IMR-90 (cell line): ENCODE measurements around the gene KCNMB2. TPM values are rescaled to one million over a fixed set of nuclear protein-coding genes. Genes with fewer than 3 reads are reported as not detected.

Experiments used
- ATAC-seq: fragments of 200-7000 bp; cut with Tn5 transposase; 2 replicates; pipeline ENCODE4 v1.9.1; 2020; ENCODE audit warnings: low read depth, mild to moderate bottlenecking, moderate library complexity
- BruUV-seq: library from RNA; stranded (reverse); fragments of 400-500 nt; replicated peaks from 2 replicates; lab custom pipeline; 2021; lab: Mats Ljungman, UMichigan
- CTCF ChIA-PET: fragments of 300-600 bp; formaldehyde crosslinking; extraction: SDS; loops from one replicate; lab custom pipeline; 2021; ENCODE audit warnings: antibody characterized with exemption; lab: Yijun Ruan, JAX
- POLR2A ChIA-PET: fragments of 300-600 bp; sonication (Branson Sonifier 250); formaldehyde crosslinking; loops from one replicate; lab custom pipeline; 2022; ENCODE audit warnings: antibody characterized with exemption; ENCODE audit not compliant: unreplicated experiment; lab: Charles Lee
- DNase-seq: peaks from one replicate; pipeline ENCODE4 v3.0.0; 2013
- H2AFZ ChIP-seq: replicated peaks from 2 replicates; pipeline ENCODE3; 2013; ENCODE audit warnings: low read length, mild to moderate bottlenecking; ENCODE audit not compliant: poor library complexity
- H2AK5ac ChIP-seq: 2 replicates; pipeline ENCODE4 v1.6.1; 2013; ENCODE audit warnings: low read depth, low read length, inconsistent platforms
- H2AK9ac ChIP-seq: replicated peaks from 2 replicates; pipeline ENCODE3; 2013; ENCODE audit warnings: mild to moderate bottlenecking, low read depth, low read length, moderate library complexity; ENCODE audit not compliant: poor library complexity
- H2BK120ac ChIP-seq: 2 replicates; pipeline ENCODE4 v1.6.1; 2013; ENCODE audit warnings: low read depth, low read length, inconsistent platforms
- H2BK15ac ChIP-seq: 3 replicates; pipeline ENCODE4 v1.6.1; 2013; ENCODE audit warnings: low read depth, low read length, inconsistent platforms
- H2BK20ac ChIP-seq: 2 replicates; pipeline ENCODE4 v1.6.1; 2013; ENCODE audit warnings: low read depth, mild to moderate bottlenecking, inconsistent platforms, low read length, moderate library complexity
- H2BK5ac ChIP-seq: 2 replicates; pipeline ENCODE4 v1.6.1; 2013; ENCODE audit warnings: mild to moderate bottlenecking, low read depth, low read length, inconsistent platforms; ENCODE audit not compliant: poor library complexity, severe bottlenecking
- H3K14ac ChIP-seq: replicated peaks from 2 replicates; pipeline ENCODE4 v1.6.1; 2013; ENCODE audit warnings: low read depth, low read length, inconsistent platforms
- H3K18ac ChIP-seq: 2 replicates; pipeline ENCODE4 v1.6.1; 2013; ENCODE audit warnings: low read depth, low read length, control low read depth
- H3K23ac ChIP-seq: 2 replicates; pipeline ENCODE4 v1.6.1; 2013; ENCODE audit warnings: low read depth, low read length, inconsistent platforms
- H3K27ac ChIP-seq: 2 replicates; pipeline ENCODE4 v1.5.1; 2013; ENCODE audit warnings: mild to moderate bottlenecking, control low read depth, low read length; ENCODE audit not compliant: insufficient read depth
- H3K27me3 ChIP-seq: 2 replicates; pipeline ENCODE4 v1.6.1; 2013; ENCODE audit warnings: low read length; ENCODE audit not compliant: control insufficient read depth, insufficient read depth
- H3K36me3 ChIP-seq: 2 replicates; pipeline ENCODE4 v1.6.1; 2013; ENCODE audit warnings: low read length, mixed read lengths; ENCODE audit not compliant: control insufficient read depth, insufficient read depth
- H3K4ac ChIP-seq: 2 replicates; pipeline ENCODE4 v1.6.1; 2013; ENCODE audit warnings: low read depth, low read length, inconsistent platforms
- H3K4me1 ChIP-seq: 2 replicates; pipeline ENCODE4 v1.6.1; 2013; ENCODE audit warnings: low read length, mixed read lengths; ENCODE audit not compliant: control insufficient read depth, insufficient read depth
- H3K4me2 ChIP-seq: 2 replicates; pipeline ENCODE4 v1.6.1; 2013; ENCODE audit warnings: low read depth, mild to moderate bottlenecking, control low read depth, low read length, moderate library complexity
- H3K4me3 ChIP-seq: 2 replicates; pipeline ENCODE4 v1.5.1; 2013; ENCODE audit warnings: low read depth, mild to moderate bottlenecking, control low read depth, low read length, moderate library complexity; ENCODE audit not compliant: insufficient read depth
- H3K56ac ChIP-seq: 2 replicates; pipeline ENCODE4 v1.6.1; 2013; ENCODE audit warnings: low read length, inconsistent platforms; ENCODE audit not compliant: insufficient read depth; ENCODE audit errors: extremely low read depth
- H3K79me1 ChIP-seq, 2 experiments: 2 replicates each; pipeline ENCODE4 v1.6.1; 2013; ENCODE audit warnings: low read length in 2 of 2, inconsistent platforms in 1 of 2, low read depth in 1 of 2
- H3K9ac ChIP-seq: 2 replicates; pipeline ENCODE4 v1.6.1; 2013; ENCODE audit warnings: low read depth, low read length, control low read depth
- H3K9me1 ChIP-seq: 2 replicates; pipeline ENCODE4 v1.6.1; 2013; ENCODE audit warnings: low read length, inconsistent platforms; ENCODE audit not compliant: insufficient read depth
- H3K9me3 ChIP-seq: 2 replicates; pipeline ENCODE4 v1.6.1; 2013; ENCODE audit warnings: low read length; ENCODE audit not compliant: control insufficient read depth, insufficient read depth
- H4K20me1 ChIP-seq: 2 replicates; pipeline ENCODE4 v1.6.1; 2013; ENCODE audit warnings: low read length, inconsistent platforms; ENCODE audit not compliant: insufficient read depth
- H4K5ac ChIP-seq: 2 replicates; pipeline ENCODE4 v1.6.1; 2013; ENCODE audit warnings: mild to moderate bottlenecking, low read depth, low read length, control low read depth
- H4K8ac ChIP-seq, 2 experiments: 2 replicates each; pipeline ENCODE4 v1.6.1; 2013; ENCODE audit warnings: low read depth in 2 of 2, low read length in 2 of 2, control low read depth in 1 of 2, inconsistent platforms in 1 of 2
- H4K91ac ChIP-seq: 2 replicates; pipeline ENCODE4 v1.6.1; 2013; ENCODE audit warnings: low read depth, low read length, inconsistent platforms; ENCODE audit not compliant: insufficient read depth
- BHLHE40 ChIP-seq: fragments of 150-350 bp; IDR thresholded peaks from 2 replicates; pipeline ENCODE4 v1.6.1; 2016; ENCODE audit warnings: mild to moderate bottlenecking, low read depth, low read length
- CEBPB ChIP-seq: IDR thresholded peaks from 2 replicates; pipeline ENCODE4 v1.6.1; 2012; ENCODE audit warnings: low read depth, low read length, improper control_type of control experiment
- CHD1 ChIP-seq: IDR thresholded peaks from 2 replicates; pipeline ENCODE4 v1.6.1; 2012; ENCODE audit warnings: low read depth, low read length, improper control_type of control experiment
- MAFK ChIP-seq: IDR thresholded peaks from 2 replicates; pipeline ENCODE4 v1.6.1; 2012; ENCODE audit warnings: low read depth, low read length, improper control_type of control experiment
- MXI1 ChIP-seq: IDR thresholded peaks from 2 replicates; pipeline ENCODE4 v1.6.1; 2012; ENCODE audit warnings: low read depth, mild to moderate bottlenecking, low read length, moderate library complexity, borderline replicate concordance
- POLR2A ChIP-seq: IDR thresholded peaks from 2 replicates; pipeline ENCODE4 v1.6.1; 2012; ENCODE audit warnings: mild to moderate bottlenecking, low read depth, low read length
- RCOR1 ChIP-seq: IDR thresholded peaks from 2 replicates; pipeline ENCODE4 v1.6.1; 2012; ENCODE audit warnings: mild to moderate bottlenecking, low read length, improper control_type of control experiment; ENCODE audit not compliant: insufficient replicate concordance
- WGBS, 2 experiments: methylation state at CpG; one replicate each; pipeline versions ENCODE4 v1.1.5 to v1.1.7; 2013; ENCODE audit warnings: missing lambda C conversion rate in 2 of 2; ENCODE audit not compliant: insufficient read length in 1 of 2; ENCODE audit errors: extremely low coverage in 2 of 2; 5-methylcytosine and 5-hydroxymethylcytosine counted together
- dilution Hi-C: fragments of 300-500 bp; cut with HindIII; formaldehyde crosslinking; loops from one replicate; pipeline ENCODE4 v1.14.3; 2018; ENCODE audit warnings: low sequenced_read_pairs; ENCODE audit not compliant: unreplicated experiment
- in situ Hi-C: fragments of 300-500 bp; cut with MboI; formaldehyde crosslinking; loops from 3 replicates; pipeline ENCODE4 v1.14.3; 2019; ENCODE audit warnings: low sequenced_read_pairs, inconsistent platforms, mixed read lengths
- intact Hi-C: fragments of 100-400 bp; cut with micrococcal nuclease; formaldehyde crosslinking; loops from 2 replicates; pipeline ENCODE4 v1.10.0; 2022
- polyA plus RNA-seq, 3 experiments: library from polyadenylated mRNA; depleted of rRNA; stranded (reverse); fragments of >200 nt; gene quantifications; 2 replicates each; pipeline ENCODE4 v1.2.3, GENCODE V29; 2012; ENCODE audit warnings: low replicate concordance in 1 of 3
- total RNA-seq: library from RNA; depleted of rRNA; stranded (reverse); fragments of >200 nt; gene quantifications from 2 replicates; pipeline ENCODE4 v1.2.3, GENCODE V29; 2012
- TF ChIP-seq, protein P1 (sequence below): conservative IDR thresholded peaks from 2 replicates; pipeline ENCODE4 v1.5.1; 2012; ENCODE audit warnings: mild to moderate bottlenecking, low read depth, low read length, improper control_type of control experiment
- TF ChIP-seq, protein P2 (sequence below): fragments of 150-350 bp; IDR thresholded peaks from 2 replicates; pipeline ENCODE4 v1.6.1; 2017; ENCODE audit warnings: mild to moderate bottlenecking, antibody characterized with exemption, low read length, low read depth

The KCNMB2 gene
- total and polyA plus RNA-seq, 2 of the 4 experiments (the other 2 are of a cell fraction): not detected

DNA sequence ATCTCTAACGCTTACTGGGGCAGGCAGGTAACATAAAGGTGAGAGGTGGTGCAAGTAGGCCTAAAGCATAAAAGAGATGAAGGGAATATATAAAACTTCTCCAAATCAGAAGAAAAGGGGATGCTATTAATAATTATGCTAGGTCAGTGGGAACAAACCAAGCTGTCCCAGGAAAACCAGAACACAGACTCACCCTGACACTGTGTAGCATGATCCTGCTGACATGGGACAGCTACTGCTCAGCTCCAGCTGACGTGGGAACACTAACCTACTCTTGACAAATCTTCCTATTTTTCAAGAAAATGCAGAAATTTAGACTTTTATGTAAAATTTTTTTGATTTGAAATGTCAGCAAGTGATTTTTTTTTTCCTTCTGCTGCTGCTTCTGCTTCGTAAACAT lies 203.5 kb downstream of the KCNMB2 start:
- Histone ChIP-seq H3K14ac (no peak overlapping the region), H3K23ac (no peak overlapping the region), H3K9me1 (no peaks in the 10 kb centered on the region), H3K4me1 (no peaks in the 10 kb centered on the region), H4K5ac (no peak overlapping the region), H3K27me3 (no peaks in the 10 kb centered on the region; the same call in 1 of the 2 replicates), H3K27ac (no peak overlapping the region), H2BK5ac (no peak overlapping the region), H4K8ac (no peak overlapping the region), H2BK20ac (no peak overlapping the region), H4K20me1 (no peaks in the 10 kb centered on the region), H2BK120ac (no peak overlapping the region), H2AK9ac (no peak overlapping the region), H3K4ac (no peak overlapping the region), H3K4me2 (no peak overlapping the region), H3K36me3 (no peaks in the 10 kb centered on the region), H2AK5ac (no peak overlapping the region), H3K18ac (no peak overlapping the region), H3K56ac (no peak overlapping the region), H3K9ac (no peak overlapping the region), H3K79me1 (no peaks in the 10 kb centered on the region), H3K4me3 (no peak overlapping the region), H4K91ac (no peak overlapping the region), H2AFZ (no peak overlapping the region), H2BK15ac (no peak overlapping the region), H3K9me3 (no peaks in the 10 kb centered on the region)
- ATAC-seq (no peak), DNase-seq (no peak)
- intact Hi-C loops: no loop called here
- in situ Hi-C loops: no loop called here
- BruUV-seq: no TSS peak
- ChIA-PET POLR2A (no interaction called here), CTCF (no interaction called here)
- dilution Hi-C loops: no loop called here
- no CpG with 5 or more reads among the region's 3 CpGs for WGBS, 2 experiments
- TF ChIP-seq RCOR1: no peak
- no peak for TF ChIP-seq MXI1
- no peak for TF ChIP-seq CHD1
- TF ChIP-seq BHLHE40: no peak
- TF ChIP-seq CEBPB: no peak
- TF ChIP-seq MAFK: no peak
- TF ChIP-seq, protein P1, sequence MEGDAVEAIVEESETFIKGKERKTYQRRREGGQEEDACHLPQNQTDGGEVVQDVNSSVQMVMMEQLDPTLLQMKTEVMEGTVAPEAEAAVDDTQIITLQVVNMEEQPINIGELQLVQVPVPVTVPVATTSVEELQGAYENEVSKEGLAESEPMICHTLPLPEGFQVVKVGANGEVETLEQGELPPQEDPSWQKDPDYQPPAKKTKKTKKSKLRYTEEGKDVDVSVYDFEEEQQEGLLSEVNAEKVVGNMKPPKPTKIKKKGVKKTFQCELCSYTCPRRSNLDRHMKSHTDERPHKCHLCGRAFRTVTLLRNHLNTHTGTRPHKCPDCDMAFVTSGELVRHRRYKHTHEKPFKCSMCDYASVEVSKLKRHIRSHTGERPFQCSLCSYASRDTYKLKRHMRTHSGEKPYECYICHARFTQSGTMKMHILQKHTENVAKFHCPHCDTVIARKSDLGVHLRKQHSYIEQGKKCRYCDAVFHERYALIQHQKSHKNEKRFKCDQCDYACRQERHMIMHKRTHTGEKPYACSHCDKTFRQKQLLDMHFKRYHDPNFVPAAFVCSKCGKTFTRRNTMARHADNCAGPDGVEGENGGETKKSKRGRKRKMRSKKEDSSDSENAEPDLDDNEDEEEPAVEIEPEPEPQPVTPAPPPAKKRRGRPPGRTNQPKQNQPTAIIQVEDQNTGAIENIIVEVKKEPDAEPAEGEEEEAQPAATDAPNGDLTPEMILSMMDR: no peak
- TF ChIP-seq, protein P2, sequence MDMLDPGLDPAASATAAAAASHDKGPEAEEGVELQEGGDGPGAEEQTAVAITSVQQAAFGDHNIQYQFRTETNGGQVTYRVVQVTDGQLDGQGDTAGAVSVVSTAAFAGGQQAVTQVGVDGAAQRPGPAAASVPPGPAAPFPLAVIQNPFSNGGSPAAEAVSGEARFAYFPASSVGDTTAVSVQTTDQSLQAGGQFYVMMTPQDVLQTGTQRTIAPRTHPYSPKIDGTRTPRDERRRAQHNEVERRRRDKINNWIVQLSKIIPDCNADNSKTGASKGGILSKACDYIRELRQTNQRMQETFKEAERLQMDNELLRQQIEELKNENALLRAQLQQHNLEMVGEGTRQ: no peak
- TF ChIP-seq POLR2A: no peak
